22Rv1 (cell line): ENCODE results near the gene MINDY4.

Experiments used
- ZFX ChIP-seq: fragments of 450-650 bp; IDR thresholded peaks from 2 replicates; pipeline ENCODE4 v1.6.1; 2017; ENCODE audit warnings: antibody characterized with exemption, borderline replicate concordance
- TF ChIP-seq, protein P1 (sequence below): fragments of 450-650 bp; IDR thresholded peaks from 2 replicates; pipeline ENCODE4 v1.5.1; 2017; ENCODE audit warnings: mild to moderate bottlenecking

DNA sequence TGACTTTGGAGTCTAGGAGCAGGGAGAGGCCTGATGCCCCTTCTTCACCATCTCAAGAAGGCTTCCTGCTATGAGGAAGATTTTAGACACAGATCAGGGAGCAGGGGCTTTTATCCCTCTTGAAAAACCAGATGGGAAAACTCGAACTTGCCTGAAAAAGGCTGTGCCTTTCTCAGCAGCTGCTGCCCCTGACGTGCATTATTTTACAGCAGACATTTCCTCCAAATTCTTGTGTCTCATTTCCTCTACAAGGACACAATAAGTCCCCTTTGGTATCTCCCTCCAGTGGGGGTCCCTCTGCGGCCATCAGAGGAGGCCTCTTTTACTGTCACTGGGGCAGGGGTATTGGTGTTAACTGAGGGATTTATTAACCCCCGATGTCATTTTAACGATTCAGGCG lies 102.4 kb downstream of the MINDY4 start:
- TF ChIP-seq, protein P1, sequence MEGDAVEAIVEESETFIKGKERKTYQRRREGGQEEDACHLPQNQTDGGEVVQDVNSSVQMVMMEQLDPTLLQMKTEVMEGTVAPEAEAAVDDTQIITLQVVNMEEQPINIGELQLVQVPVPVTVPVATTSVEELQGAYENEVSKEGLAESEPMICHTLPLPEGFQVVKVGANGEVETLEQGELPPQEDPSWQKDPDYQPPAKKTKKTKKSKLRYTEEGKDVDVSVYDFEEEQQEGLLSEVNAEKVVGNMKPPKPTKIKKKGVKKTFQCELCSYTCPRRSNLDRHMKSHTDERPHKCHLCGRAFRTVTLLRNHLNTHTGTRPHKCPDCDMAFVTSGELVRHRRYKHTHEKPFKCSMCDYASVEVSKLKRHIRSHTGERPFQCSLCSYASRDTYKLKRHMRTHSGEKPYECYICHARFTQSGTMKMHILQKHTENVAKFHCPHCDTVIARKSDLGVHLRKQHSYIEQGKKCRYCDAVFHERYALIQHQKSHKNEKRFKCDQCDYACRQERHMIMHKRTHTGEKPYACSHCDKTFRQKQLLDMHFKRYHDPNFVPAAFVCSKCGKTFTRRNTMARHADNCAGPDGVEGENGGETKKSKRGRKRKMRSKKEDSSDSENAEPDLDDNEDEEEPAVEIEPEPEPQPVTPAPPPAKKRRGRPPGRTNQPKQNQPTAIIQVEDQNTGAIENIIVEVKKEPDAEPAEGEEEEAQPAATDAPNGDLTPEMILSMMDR = no peak
- TF ChIP-seq ZFX = no peak
